GM21390 (cell line): ENCODE measurements around the gene SLC14A1.

ENCODE experiments used
- ATAC-seq: cut with Tn5 transposase; IDR thresholded peaks from one replicate; pipeline ENCODE4 v1.9.1; 2021; ENCODE audit not compliant: unreplicated experiment

Gene SLC14A1

DNA sequence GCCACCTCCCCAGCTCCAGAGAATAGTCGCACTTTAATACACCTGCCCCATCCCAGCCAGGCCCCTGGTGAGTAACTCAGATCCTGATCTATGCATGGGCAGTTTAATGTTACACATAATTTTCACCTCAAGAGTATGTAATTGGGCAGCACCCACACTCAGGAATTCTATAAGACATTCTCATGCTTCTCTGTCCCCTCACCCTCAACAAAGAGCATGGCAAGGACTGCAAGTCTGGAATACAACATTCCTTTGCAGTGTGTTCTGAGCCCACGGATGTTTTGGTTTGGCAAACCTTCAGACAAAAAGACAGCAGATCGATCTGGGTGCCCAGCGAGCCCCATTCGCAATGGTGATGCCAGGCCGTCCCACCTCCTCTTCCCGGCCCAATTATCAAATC lies 4.9 kb upstream of the SLC14A1 start:
- no peak for ATAC-seq

DNA sequence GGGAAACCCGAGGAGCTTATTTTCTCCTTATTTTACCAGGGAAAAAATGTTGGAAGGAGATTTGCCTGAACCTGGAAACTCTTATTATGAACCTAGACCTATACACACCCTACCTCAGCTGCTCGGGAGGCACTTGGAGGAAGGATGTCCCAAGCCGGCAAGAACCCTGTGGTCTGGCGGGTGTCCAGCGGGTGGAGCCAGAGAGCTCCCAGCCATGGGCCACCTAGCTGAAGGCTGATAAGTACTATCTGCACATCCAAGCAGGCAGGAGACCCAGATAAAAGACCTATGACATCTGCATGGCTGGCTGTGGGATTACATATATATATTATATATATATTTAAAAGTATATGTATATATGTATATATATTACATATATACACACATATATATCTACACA lies 1.1 kb upstream of the SLC14A1 start:
- peak; percentile 98 for ATAC-seq

DNA sequence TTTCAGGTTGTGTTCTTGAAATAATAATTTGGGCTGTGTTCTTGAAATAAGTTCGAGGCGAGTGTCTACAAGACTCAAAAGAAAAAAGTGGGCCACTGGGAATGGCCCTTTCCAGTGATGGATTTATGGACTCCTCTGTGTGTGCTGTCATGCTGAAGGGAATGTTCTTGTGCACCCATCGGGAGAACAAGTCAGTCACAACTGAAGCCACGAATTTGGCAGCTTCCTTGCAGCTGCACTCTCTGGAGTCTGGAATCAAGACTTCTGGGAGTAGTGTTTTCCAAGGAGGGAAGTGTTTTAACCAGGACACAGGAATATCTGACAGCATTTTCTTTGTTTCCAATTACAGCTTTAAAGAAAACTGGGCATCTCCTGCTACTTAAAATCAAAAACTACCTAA lies 620 bp downstream of the SLC14A1 start:
- ATAC-seq, result no peak

DNA sequence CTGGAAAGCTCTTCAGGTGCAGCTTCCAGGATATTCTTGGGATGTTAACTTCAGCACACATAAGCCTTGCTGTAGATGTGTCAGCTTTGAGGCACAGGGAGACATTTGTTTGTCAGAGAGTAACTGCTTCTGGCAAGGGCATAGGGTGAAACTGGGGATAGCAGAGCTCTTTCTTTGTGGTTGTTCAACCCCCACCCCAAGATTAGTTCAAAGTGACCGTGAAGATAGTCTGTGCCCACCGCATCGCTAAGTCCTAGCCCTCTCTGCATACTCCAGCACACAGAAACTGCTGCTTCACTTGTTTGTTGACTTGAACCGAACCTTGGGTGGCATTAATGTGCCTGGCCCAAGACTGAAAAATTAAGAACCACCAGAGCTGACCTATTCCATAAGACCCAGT lies 1.4 kb downstream of the SLC14A1 start:
- no peak for ATAC-seq

DNA sequence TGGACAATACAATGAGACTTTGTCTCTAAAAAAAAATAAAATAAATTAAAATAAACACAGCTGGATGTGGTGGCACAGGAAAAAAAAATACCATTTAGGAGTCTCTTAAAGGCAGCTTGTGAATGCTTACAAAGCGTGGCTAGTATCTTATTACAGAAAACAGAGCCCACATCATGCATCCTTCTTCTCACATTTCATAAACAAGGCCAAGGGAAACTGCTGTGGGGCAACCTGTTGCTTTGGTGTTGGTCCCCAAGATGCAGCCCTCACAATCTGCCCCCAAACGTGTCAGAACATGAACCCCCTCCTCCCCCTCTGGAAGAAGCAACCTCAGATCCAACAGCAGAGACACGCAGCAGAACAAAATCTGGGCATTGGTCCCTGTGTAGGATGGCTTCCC lies 2.6 kb downstream of the SLC14A1 start:
- no peak for ATAC-seq

DNA sequence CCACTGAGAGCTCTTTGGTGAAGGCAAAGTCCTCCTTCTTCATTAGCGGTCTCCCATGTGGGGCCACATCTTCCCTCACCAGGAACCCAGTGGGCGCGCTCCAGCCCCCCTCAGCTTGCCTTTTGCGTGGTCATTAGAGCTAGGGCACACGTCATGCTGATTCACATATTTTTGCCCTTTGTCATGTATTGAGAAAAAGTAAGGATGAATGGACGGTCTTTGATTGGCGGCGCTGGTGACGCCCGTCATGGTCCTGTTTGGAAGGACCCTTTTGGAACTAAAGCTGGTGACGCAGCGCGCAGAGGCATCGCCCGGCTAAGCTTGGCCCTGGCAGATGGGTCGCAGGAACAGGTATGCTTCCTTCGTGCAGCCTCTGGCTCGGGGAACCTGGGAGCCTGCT lies 3.1 kb downstream of the SLC14A1 start:
- ATAC-seq, result no peak

DNA sequence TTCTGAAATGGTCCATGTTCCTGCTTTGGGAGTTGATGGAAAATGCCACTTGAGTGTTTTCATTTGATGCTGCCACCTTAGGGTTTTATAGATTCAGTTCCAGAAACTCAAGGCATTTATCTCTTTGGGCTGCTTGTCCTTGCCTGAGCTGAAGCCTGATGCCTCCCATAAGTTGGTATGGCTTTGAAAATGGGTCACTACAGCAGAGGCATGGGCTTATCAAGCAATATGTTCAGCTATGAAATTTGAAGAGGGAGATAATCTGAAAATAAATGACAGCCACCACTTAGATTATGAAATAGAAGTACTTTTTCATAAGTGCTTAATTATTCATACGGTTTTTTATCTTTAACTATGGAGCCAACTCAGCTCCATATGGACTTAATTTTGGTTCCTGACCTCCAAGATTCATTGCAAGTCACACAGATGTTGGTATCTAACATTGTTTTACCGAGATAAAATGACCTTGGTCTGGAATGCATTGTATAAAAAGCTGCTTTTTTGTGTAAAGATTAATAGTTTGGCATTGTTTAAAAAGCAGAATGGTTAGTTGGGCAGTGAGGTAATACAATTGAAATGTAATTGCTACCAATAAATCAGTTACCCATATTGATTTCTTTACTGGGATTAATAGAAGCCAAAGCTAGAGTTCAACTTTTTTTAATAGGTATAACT lies 4.5 kb downstream of the SLC14A1 start:
- ATAC-seq, result no peak

DNA sequence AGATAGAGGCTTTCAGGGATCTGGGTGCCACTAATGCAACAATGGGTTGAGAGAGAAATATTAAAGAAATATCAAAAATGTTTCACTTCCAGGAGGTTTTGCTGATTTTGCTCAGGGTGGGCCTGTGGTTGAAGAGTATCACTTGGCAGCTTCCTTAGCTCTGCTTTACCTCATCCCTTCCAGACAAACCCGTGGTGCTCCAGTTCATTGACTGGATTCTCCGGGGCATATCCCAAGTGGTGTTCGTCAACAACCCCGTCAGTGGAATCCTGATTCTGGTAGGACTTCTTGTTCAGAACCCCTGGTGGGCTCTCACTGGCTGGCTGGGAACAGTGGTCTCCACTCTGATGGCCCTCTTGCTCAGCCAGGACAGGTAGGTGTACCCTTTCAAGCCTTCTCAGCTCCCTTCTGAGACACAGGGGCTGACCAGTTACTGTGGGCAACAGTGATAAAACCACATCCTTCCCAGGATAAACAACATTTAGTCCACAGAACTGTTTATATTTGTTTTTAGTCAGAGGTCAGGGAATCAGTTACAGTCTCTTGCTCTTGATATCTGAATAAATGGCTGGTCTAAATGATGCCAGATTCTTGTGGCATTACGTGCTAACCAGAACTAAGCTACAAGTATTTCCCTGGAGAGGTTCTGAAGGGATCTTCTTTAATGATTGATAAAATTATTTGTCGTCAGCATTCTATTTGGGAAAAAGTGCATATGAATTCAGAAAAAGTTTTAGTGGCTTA lies 7.0 kb downstream of the SLC14A1 start:
- ATAC-seq, result no peak

DNA sequence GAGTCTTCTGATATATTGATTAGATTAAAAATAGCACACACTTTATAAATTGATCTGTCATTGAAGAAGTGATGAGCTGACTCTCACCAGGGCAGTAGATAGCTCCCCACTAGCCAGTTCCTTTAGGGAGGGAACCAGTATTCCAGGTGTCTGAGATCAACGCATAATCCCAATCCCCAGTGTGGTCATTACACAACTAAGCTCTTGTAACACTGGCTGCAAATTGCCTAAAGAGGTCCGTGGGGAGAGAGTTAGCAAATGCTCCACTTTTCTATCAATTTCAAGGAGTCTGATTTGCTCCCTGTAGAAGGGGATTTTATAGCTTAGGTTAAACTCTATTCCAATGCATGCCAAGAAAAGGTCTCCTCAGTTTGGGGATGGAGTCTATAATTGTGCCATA lies 7.7 kb downstream of the SLC14A1 start:
- ATAC-seq, result no peak

DNA sequence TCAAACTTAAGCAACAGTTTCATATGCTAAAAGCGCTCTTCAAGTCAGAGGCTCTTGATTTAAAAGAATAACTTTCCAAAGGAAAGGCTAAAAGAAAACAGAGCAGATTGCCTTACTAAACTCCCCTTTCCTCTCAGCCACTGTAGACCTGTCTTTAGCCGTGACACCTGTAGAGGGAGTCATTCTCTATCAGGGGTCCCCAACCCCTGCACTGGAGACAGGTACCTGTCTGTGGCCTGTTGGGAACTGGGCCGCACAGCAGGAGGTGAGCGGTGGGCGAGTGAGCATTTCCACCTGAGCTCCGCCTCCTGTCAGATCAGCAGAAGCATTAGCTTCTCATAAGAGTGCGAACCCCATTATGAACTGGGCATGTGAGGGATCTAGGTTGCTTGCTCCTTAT lies 9.6 kb downstream of the SLC14A1 start:
- no peak for ATAC-seq

DNA sequence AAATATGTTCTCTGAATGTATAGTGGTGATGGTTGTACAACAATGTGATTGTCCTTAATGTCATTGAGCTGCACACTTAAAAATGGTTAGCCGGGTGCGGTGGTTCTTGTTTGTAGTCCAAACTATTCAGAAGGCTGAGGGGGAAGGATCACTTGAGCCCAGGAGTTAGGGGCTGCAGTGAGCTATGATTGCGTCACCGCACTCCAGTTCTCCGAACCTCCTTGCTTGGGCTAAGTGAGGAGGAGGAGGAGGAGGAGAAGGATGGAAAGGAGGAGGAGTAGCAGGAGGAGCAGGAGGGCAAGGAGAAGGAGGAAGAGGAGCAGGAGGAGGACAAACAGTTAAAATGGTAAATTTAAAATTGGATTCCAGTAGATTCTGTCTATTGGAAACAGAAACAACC lies 10.5 kb downstream of the SLC14A1 start:
- no peak for ATAC-seq

DNA sequence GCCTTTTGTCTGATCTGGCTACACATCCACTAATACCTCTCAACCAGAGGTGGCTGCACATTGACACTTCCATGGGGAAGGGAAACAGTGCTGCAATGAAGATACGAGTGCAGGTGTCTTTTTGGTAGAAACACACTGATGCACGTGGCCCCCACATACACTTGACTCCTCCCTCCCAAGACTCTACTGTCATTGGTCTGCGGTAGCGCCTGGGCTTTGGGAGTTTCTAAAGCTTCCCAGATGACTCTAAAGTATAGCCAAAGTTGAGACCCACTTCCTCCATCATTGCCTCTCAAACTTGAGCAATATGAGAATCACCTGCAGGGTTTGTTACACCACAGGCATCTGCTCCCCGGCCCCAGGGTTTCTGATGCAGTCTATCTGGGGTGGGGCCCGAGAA lies 11.0 kb downstream of the SLC14A1 start:
- no peak for ATAC-seq

DNA sequence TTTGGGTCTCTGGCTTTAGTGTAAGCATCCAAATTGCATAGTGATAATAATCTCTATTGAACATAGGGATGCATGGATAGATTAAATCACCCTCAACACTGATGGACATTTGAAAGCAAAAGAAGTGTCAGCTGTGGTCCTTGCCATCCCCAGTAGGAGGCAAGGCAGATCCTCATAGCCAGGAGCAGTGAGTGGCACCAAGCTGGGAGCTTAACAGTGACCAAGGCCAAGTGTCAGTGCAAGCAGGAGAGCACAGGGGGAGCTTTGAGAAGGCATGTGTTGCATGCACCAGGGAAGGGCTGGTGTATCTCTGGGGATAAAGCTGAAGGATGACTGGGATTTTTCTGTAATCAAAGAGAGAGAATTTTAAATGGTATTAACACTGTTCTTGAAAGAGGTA lies 14.7 kb downstream of the SLC14A1 start:
- ATAC-seq, result no peak

DNA sequence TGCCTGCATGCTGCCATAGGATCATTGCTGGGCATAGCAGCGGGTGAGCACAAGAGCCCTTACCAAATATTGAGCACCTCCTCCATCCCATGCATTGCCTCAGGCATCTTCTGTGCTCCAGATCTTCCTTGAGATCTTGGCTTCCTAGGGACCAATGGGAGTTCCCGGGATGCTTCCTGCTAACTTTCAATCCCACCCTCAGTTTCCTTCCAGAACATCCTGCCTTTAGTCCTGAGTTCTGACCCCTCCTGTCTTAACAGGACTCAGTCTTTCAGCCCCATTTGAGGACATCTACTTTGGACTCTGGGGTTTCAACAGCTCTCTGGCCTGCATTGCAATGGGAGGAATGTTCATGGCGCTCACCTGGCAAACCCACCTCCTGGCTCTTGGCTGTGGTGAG lies 15.3 kb downstream of the SLC14A1 start:
- ATAC-seq, result no peak

DNA sequence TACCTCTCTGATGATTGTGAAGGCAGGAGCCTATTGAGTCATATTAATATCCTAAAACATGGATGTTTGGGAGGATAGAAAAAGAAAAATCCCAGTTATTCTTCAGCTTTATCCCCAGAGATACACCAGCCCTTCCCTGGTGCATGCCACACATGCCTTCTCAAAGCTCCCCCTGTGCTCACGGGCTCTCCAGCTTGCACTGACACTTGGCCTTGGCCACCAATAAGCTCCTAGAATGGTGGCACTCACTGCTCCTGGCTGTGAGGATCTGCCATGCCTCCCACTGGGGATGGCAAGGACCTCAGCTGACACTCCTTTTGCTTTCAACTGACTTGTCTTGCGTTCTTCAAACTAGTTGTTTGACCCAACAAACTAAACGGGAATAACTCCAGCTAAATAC lies 15.9 kb downstream of the SLC14A1 start:
- ATAC-seq, result no peak

DNA sequence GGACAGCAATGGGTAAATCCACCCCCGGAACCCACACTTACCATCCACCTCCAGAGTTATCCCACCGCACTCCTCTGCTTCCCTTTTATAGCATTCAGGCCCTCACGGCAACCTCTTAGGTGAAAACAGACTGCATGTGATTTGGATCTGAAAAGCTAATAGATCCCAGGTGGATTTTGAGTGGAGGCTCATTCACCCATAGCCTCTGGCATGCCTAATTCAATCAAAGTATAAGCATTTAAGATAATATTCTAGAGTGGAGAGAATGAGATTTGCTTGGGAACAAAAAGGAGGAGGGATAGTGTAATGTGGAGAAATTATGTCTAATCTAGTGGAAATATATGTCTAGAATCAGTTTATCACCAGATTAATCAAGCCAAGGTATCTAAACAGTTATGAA lies 17.1 kb downstream of the SLC14A1 start:
- ATAC-seq, result no peak

DNA sequence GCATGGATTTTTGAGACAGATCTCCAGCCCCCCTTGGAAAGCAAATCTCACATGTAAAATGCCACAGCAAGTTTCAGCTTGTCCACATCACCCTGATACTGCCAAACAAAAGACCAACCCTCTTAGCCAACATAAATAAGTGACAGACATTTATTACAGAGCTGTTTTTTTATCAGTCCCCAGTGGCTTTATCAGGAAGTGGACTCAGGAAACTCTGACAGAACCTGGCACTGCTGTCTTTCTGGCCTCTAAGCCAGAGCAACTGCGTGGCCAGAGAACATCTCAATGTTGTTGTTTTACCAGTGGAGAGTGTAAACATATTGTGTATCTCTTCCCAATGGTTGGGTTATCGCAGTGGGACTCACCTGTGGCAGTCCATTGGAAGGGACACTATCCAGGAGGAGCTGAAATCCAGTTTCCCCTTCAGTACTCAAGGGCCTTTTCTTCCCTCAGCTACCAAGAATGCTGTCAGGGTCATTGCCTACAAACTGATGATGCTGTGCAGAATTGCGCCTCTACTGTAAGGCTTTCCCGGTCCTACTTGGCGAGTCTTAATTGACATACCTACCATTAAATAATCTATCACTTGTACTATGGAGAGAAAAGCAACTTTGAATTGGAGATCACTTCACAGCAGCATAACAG lies 22.0 kb downstream of the SLC14A1 start:
- no peak for ATAC-seq

DNA sequence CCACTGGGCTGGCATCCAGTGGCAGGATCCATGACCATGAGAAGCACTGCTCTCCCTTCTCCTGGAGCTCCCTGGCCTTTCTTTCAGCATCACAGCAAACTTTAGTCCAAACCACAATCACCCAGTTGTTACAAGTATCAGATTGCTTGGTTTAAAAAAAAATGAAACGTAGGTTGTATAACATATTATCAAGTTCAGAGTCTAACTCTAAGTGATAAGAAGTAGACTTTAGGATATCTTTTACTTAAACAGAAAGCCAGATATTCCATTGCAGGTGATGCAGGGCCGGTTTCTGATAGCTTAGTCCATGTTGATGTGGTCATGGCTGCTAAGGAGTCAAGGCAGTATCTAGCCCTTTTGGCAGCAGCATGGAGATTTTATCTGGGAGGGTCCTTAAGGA lies 24.5 kb downstream of the SLC14A1 start:
- no peak for ATAC-seq

DNA sequence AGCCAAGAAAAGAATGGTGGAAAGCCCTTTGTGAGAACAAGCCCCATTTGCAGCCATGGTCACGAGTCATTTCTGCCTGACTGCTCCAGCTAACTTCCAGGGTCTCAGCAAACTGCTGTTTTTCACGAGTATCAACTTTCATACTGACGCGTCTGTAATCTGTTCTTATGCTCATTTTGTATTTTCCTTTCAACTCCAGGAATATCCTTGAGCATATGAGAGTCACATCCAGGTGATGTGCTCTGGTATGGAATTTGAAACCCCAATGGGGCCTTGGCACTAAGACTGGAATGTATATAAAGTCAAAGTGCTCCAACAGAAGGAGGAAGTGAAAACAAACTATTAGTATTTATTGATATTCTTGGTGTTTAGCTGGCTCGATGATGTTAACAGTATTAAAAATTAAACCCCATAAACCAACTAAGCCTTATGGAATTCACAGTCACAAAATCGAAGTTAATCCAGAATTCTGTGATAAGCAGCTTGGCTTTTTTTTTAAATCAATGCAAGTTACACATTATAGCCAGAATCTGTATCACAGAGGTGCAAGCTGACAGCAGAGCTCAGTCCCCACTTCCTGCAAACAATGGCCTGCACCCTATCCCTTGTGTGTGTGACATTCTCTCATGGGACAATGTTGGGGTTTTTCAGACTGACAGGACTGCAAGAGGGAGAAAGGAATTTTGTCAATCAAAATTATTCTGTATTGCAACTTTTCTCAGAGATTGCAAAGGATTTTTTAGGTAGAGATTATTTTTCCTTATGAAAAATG lies 26.1 kb downstream of the SLC14A1 start:
- peak; percentile 57 for ATAC-seq

DNA sequence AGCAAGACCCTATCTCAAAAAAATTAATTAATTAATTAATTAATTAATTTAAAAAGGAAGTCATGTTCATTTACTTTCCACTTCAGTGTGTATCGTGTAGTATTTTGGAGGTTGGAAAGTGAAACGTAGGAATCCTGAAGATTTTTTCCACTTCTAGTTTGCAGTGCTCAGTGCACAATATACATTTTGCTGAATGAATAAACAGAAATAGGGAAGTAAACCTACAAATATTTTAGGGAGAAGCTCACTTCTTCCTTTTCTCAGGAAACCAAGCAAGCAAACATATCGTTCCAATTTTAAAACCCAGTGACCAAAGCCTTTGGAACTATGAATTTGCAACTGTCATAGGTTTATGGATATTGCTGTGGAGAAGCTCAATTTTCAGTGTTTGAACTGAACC lies 27.8 kb downstream of the SLC14A1 start:
- ATAC-seq, result no peak

DNA sequence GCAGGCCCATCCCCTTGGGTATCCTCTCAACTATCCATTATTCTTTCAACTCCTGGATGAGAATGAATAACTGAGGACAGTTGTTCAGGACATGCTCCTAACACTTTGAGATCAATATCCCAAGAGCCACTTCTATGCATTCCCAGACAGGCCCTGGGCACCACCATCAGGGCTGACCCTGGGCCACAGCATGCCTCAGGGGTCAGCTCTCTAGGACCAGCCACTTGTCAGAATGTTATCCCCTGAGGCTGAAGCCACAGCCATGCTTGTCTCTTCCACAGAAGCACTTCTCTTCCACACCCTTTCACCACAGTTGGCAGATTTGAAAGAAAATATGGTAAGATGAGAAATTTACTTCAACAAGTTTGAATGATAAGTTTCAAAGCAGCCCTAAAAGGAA lies 28.7 kb downstream of the SLC14A1 start:
- ATAC-seq, result no peak

DNA sequence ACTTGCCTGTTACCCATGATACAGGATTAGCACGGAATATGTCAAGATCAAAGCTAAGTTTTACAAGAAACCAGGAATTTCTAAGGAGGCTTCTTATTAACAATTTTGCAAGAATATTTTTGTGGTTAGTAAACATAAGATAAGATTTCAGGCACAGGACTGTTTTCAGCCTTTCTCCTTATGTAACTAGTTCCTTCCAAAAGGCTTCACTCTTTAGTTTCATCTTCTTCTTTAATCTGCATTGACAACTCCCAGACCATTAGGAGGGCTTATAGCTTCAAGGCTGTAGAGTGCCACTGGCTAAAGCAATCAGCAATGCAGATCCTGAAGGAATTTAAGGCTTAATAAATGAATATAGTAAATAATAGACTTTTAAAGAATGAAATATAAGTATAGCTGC lies 29.3 kb downstream of the SLC14A1 start:
- ATAC-seq, result no peak
